Measurements from ENCODE around the gene ILDR1.

DNA sequence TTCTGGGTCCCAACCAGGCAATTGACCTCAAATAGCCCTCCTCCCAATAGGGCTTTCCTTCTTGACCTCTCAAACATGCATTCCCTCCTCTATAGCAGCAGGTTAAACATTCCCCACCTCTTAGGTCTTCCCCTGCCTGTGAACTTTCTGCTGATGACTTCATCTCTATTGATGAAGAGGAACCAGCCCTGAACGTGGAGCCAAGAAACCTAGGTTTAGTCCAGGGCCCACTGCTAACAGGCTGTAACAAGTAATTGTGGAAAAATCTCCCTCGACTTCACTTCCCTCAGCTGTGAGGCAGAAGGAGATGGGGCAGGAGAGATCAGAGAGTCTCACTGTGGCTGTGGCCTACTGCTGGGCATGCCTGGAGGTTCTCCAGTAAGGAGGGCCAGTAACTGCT is 24.7 kb downstream of the ILDR1 start:
- TF ChIP-seq POLR2A (IDR thresholded peaks at IDR 0.05; ENCODE audit: low read depth, low read length) (no peak), TAF1 (IDR thresholded peaks at IDR 0.05; ENCODE audit: low read depth, low read length) (no peak), POLR2AphosphoS5 (IDR thresholded peaks at IDR 0.05; ENCODE audit: low read depth, low read length) (no peak), PAX5 (IDR thresholded peaks at IDR 0.05; ENCODE audit: insufficient read depth, low read length, severe bottlenecking) (no peak), SPI1 (IDR thresholded peaks at IDR 0.05; ENCODE audit: low read depth, low read length) (no peak)
